Measurements from ENCODE around the gene LRCH1.

GRCh38 chr13:46602531-46602930 lies 49.6 kb downstream of the LRCH1 start:
- no peak for TF ChIP-seq CTCF (IDR thresholded peaks at IDR 0.05)
- no peak for TF ChIP-seq POLR2A (IDR thresholded peaks at IDR 0.05)
